ENCODE measurements around the gene SLC26A1.

DNA sequence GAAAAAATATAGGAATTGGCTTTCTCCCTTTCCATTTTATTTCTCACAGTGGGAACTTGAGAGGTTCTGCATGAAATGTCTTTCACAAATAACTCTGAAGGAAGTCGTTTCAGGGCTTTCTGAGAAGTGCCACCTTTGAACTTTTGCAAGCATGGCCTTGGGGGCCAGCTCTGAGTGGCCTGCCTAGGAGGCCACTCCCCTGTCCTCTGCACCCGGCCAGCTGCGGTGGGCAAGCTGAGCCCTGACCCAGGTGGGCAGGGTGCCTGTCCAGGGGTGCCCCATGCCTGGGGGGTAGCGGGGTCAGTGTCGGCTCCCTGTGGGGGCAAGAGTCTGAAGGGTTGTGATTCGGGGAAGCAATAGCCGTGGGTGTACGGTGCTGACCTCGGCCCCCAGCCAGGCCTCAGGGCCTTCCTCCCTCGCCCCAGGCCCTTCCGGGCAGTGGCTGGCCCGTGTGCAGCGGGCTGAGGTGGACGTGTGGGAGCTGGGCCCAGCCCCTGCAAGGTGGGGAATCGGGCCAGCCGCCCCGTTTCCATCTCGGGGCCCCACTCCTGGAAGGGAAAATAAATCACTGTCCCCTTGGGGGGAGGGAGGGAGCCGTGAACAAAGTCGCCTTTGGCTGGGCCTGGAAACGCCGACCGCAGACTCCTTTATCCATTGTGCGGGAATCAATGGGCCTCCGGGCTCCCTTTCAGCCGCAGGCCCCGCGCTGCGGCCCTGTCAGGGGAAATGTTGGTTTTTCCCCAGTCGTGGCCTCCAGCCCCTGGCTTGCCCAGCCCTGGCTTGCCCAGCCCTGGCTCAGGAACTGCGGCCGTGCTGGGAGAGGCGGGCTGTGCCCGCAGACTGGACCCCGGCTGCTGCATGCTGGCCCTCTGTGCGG lies 21.3 kb upstream of the SLC26A1 start:
- TF ChIP-seq, protein P1, sequence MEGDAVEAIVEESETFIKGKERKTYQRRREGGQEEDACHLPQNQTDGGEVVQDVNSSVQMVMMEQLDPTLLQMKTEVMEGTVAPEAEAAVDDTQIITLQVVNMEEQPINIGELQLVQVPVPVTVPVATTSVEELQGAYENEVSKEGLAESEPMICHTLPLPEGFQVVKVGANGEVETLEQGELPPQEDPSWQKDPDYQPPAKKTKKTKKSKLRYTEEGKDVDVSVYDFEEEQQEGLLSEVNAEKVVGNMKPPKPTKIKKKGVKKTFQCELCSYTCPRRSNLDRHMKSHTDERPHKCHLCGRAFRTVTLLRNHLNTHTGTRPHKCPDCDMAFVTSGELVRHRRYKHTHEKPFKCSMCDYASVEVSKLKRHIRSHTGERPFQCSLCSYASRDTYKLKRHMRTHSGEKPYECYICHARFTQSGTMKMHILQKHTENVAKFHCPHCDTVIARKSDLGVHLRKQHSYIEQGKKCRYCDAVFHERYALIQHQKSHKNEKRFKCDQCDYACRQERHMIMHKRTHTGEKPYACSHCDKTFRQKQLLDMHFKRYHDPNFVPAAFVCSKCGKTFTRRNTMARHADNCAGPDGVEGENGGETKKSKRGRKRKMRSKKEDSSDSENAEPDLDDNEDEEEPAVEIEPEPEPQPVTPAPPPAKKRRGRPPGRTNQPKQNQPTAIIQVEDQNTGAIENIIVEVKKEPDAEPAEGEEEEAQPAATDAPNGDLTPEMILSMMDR (IDR thresholded peaks at IDR 0.05): no peak
- no peak for TF ChIP-seq POLR2A (IDR thresholded peaks at IDR 0.05)
